ENCODE data around the gene PRM3. TPM values are rescaled to one million over a fixed set of nuclear protein-coding genes. Genes with fewer than 3 reads are reported as not detected.

PRM3 gene
- total RNA-seq, 1 donor = not detected

DNA sequence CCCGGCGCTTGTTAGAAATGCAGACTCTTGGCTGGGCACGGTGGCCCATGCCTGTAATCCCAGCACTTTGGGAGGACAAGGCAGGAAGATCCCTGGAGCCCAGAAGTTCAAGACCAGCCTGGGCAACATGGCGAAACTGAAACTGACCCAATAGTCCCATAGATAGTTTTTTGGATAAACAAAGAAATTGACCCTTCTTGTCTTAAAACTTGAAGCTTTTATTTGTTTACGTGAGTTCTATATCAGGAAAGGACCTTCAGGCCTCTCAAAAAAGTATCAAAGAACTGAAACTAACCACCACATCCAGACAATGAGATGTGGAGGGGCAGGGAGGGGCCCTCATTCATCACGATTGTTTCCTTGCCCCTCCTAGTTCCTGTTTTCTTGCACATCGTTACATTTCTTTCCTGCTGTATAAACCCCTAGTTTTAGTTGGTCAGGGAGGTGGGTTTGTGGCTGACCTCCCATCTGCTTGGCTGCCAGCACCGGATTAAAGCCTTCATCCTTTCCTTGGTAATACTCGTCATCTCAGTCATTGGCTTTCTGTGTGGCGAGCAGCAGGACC is 37.6 kb upstream of the PRM3 start:
- Histone ChIP-seq H3K4me1 (ENCODE audit: insufficient read depth, low read length) (peaks cover 12% of the 10 kb centered on the region), H3K79me2 (ENCODE audit: insufficient read depth, low read length) (no peaks in the 10 kb centered on the region), H3K27me3 (ENCODE audit: insufficient read depth, low read length) (no peaks in the 10 kb centered on the region), H3K4me3 (ENCODE audit: insufficient read depth, low read length) (no peak overlapping the region), H2AFZ (ENCODE audit: low read length) (peak overlapping the region; percentile 20), H3K4me2 (ENCODE audit: insufficient read depth, low read length) (no peak overlapping the region), H3K9me3 (ENCODE audit: low read depth, low read length) (no peaks in the 10 kb centered on the region), H4K20me1 (ENCODE audit: insufficient read depth, low read length) (no peaks in the 10 kb centered on the region), H3K27ac (ENCODE audit: low read depth, low read length) (no peak overlapping the region), H3K36me3 (ENCODE audit: insufficient read depth, low read length) (no peaks in the 10 kb centered on the region)
- DNase-seq (ENCODE audit: insufficient read length, low spot score, missing footprints) = peak; percentile 11
- no peak for TF ChIP-seq CTCF (IDR thresholded peaks at IDR 0.05; ENCODE audit: extremely low read depth, low read depth, low read length)

- no peak overlapping the region for H3K27ac ChIP-seq (ENCODE audit: low read depth, low read length)
- peaks cover 12% of the 10 kb centered on the region for H3K4me1 ChIP-seq (ENCODE audit: insufficient read depth, low read length)
- no peak for DNase-seq (ENCODE audit: insufficient read length, low spot score, missing footprints)
These were observed 37.2 kb upstream of the PRM3 start for GRCh38 chr16:11310634-11310977.

GRCh38 chr16:11309895-11310633 is 36.6 kb upstream of the PRM3 start:
- peak; percentile 80 for DNase-seq (ENCODE audit: insufficient read length, low spot score, missing footprints)
- TF ChIP-seq CTCF (IDR thresholded peaks at IDR 0.05; ENCODE audit: extremely low read depth, low read depth, low read length) = no peak
- Histone ChIP-seq H3K4me1 (ENCODE audit: insufficient read depth, low read length) (peaks cover 12% of the 10 kb centered on the region), H3K9me3 (ENCODE audit: low read depth, low read length) (no peaks in the 10 kb centered on the region), H3K36me3 (ENCODE audit: insufficient read depth, low read length) (no peaks in the 10 kb centered on the region), H3K4me3 (ENCODE audit: insufficient read depth, low read length) (no peak overlapping the region), H3K79me2 (ENCODE audit: insufficient read depth, low read length) (no peaks in the 10 kb centered on the region), H3K27ac (ENCODE audit: low read depth, low read length) (no peak overlapping the region), H3K4me2 (ENCODE audit: insufficient read depth, low read length) (no peak overlapping the region), H3K27me3 (ENCODE audit: insufficient read depth, low read length) (no peaks in the 10 kb centered on the region), H4K20me1 (ENCODE audit: insufficient read depth, low read length) (no peaks in the 10 kb centered on the region), H2AFZ (ENCODE audit: low read length) (no peak overlapping the region)

More at GRCh38 chr16:11310634-11310977, 37.2 kb upstream of the PRM3 start:
- Histone ChIP-seq H3K36me3 (ENCODE audit: insufficient read depth, low read length) (no peaks in the 10 kb centered on the region), H2AFZ (ENCODE audit: low read length) (no peak overlapping the region), H3K4me2 (ENCODE audit: insufficient read depth, low read length) (no peak overlapping the region), H3K79me2 (ENCODE audit: insufficient read depth, low read length) (no peaks in the 10 kb centered on the region), H3K4me3 (ENCODE audit: insufficient read depth, low read length) (no peak overlapping the region), H3K9me3 (ENCODE audit: low read depth, low read length) (no peaks in the 10 kb centered on the region), H3K27me3 (ENCODE audit: insufficient read depth, low read length) (no peaks in the 10 kb centered on the region), H4K20me1 (ENCODE audit: insufficient read depth, low read length) (no peaks in the 10 kb centered on the region)
- TF ChIP-seq CTCF (IDR thresholded peaks at IDR 0.05; ENCODE audit: extremely low read depth, low read depth, low read length) = no peak

DNA sequence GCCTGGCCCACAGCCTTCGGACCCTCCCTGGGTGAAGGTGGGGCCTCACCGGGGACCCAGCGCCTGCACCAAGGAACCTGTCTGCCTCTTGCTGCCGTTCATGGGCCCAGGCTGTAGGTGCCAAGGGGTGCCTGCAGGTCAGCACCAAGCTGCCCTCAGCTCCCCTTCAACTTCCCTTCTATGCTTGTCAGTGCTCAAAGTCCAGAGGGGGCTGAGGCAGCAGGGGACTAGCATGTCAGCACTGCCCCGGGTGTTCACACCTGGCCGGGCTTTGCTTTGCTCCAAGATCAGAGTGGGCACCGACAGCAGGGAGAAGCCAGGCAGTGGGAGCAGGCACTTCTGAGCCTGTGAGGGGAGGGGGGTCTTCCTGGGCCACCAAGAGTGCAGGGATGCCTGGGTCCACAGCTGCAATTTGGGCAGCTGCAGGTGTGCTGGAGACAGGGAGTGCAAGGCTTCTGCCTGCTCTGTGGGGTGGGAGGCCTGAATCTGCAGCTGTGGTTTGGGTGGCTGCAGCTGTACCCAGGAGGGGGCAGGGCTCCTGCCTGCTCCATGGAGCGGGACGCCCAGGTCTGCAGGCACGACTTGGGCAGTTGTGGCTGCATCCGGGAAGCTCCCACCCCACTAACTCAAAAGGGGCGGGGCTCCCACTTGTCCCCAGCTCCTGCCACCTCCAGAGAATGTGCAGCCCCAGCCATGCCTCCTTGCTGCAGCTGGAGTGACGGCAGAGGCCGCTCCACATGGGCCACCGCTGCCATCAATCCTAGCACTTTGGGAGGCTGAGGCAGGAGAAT is 35.3 kb upstream of the PRM3 start:
- Histone ChIP-seq H3K79me2 (ENCODE audit: insufficient read depth, low read length) (no peaks in the 10 kb centered on the region), H3K4me1 (ENCODE audit: insufficient read depth, low read length) (peaks cover 12% of the 10 kb centered on the region), H3K4me2 (ENCODE audit: insufficient read depth, low read length) (no peak overlapping the region), H3K9me3 (ENCODE audit: low read depth, low read length) (no peaks in the 10 kb centered on the region), H3K36me3 (ENCODE audit: insufficient read depth, low read length) (no peaks in the 10 kb centered on the region), H4K20me1 (ENCODE audit: insufficient read depth, low read length) (no peaks in the 10 kb centered on the region), H3K27me3 (ENCODE audit: insufficient read depth, low read length) (no peaks in the 10 kb centered on the region), H3K27ac (ENCODE audit: low read depth, low read length) (no peak overlapping the region), H3K4me3 (ENCODE audit: insufficient read depth, low read length) (no peak overlapping the region), H2AFZ (ENCODE audit: low read length) (no peak overlapping the region)
- TF ChIP-seq CTCF (IDR thresholded peaks at IDR 0.05; ENCODE audit: extremely low read depth, low read depth, low read length) = no peak
- DNase-seq (ENCODE audit: insufficient read length, low spot score, missing footprints) = peak; percentile 3
